ENCODE data around the gene PTPRM.

GRCh38 chr18:7548721-7549120, 18.4 kb upstream of the PTPRM start:
- TF ChIP-seq CHD2 (IDR thresholded peaks at IDR 0.05; ENCODE audit: low read length) (no peak), POLR2A (IDR thresholded peaks at IDR 0.05; ENCODE audit: control extremely low read depth in 1 of 2, low read depth in 2 of 2, low read length in 2 of 2) (no peak), USF2 (IDR thresholded peaks at IDR 0.05; ENCODE audit: low read length) (no peak), CTCF (IDR thresholded peaks at IDR 0.05; ENCODE audit: control extremely low read depth in 1 of 3, insufficient read depth in 1 of 3, low read depth in 1 of 3, low read length in 3 of 3) (no peak), SRF (IDR thresholded peaks at IDR 0.05; ENCODE audit: low read depth, low read length) (no peak), SIX5 (IDR thresholded peaks at IDR 0.05; ENCODE audit: low read depth, low read length) (no peak)
